Ammon's horn (tissue), 1 donor: ENCODE results near the gene CNST.
"Not testable (repeated sequence)": the region's sequence is repeated elsewhere in the genome, so short reads cannot be mapped to it uniquely, and the experiment has no call there.

ENCODE experiments used
- DNase-seq: peaks from one replicate; pipeline ENCODE4 v3.0.0-alpha.2; 2016; ENCODE audit warnings: low spot score

CNST gene

GRCh38 chr1:246678816-246679793 lies 112.8 kb downstream of the CNST start:
- no peak for DNase-seq

GRCh38 chr1:246679794-246680177 lies 113.5 kb downstream of the CNST start:
- no peak for DNase-seq

- DNase-seq, result no peak
Observed at GRCh38 chr1:246680190-246680589, 113.9 kb downstream of the CNST start.

- DNase-seq, result no peak
Observed at GRCh38 chr1:246680696-246681130, 114.5 kb downstream of the CNST start.

- DNase-seq, result no peak
Observed at GRCh38 chr1:246681900-246682895, 115.9 kb downstream of the CNST start.

GRCh38 chr1:246683521-246683920 lies 117.3 kb downstream of the CNST start:
- no peak for DNase-seq

GRCh38 chr1:246687002-246687401 lies 120.7 kb downstream of the CNST start:
- DNase-seq, result no peak

- DNase-seq, result peak; percentile 80
Observed at GRCh38 chr1:246689409-246690008, 123.3 kb downstream of the CNST start.

GRCh38 chr1:246690100-246690499 lies 123.8 kb downstream of the CNST start:
- no peak for DNase-seq

GRCh38 chr1:246691622-246692495 lies 125.6 kb downstream of the CNST start:
- DNase-seq, result peak; percentile 45

- not testable (repeated sequence) for DNase-seq
Observed at GRCh38 chr1:246694213-246694895, 128.1 kb downstream of the CNST start.

GRCh38 chr1:246695136-246695535 lies 128.9 kb downstream of the CNST start:
- no peak for DNase-seq

- no peak for DNase-seq
Observed at GRCh38 chr1:246695666-246696065, 129.4 kb downstream of the CNST start.

- DNase-seq, result no peak
Observed at GRCh38 chr1:246698466-246699094, 132.3 kb downstream of the CNST start.

- DNase-seq, result peak; percentile 83
Observed at GRCh38 chr1:246699095-246699735, 133.0 kb downstream of the CNST start.

GRCh38 chr1:246703581-246703980 lies 137.3 kb downstream of the CNST start:
- DNase-seq, result no peak

GRCh38 chr1:246705368-246705767 lies 139.1 kb downstream of the CNST start:
- no peak for DNase-seq

- no peak for DNase-seq
Observed at GRCh38 chr1:246708166-246708565, 141.9 kb downstream of the CNST start.

- no peak for DNase-seq
Observed at GRCh38 chr1:246709196-246709595, 142.9 kb downstream of the CNST start.
